GM18505 (cell line): Measurements from ENCODE around the gene NIPAL1.
A peak's percentile ranks its signal among the peaks of the same experiment; 100 is the strongest.

Experiments
- ATAC-seq: cut with Tn5 transposase; IDR thresholded peaks from one replicate; pipeline ENCODE4 v1.9.1; 2021; ENCODE audit not compliant: unreplicated experiment
- POLR2A ChIP-seq: IDR thresholded peaks from 4 replicates; pipeline ENCODE4 v1.6.1; 2011; ENCODE audit warnings: borderline replicate concordance; ENCODE audit not compliant: insufficient read depth, insufficient read length; ENCODE audit errors: extremely low read depth

NIPAL1 gene

DNA sequence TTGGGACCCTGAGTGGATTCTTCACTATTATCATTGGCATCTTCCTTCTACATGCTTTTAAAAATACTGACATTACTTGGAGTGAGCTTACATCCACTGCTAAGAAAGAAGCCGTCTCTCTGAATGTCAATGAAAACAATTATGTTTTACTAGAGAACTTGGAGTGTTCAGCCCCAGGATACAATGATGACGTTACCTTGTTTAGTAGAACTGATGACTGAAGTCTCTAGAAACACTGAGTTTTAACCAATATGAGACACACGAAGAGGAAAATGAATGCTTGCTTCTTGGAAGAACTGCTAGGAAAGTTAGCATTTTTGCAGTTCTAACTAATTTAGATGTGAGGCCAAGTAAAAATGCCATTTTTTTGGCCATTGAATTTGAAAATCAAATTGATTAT is 19.4 kb downstream of the NIPAL1 start:
- no peak for TF ChIP-seq POLR2A
- no peak for ATAC-seq

DNA sequence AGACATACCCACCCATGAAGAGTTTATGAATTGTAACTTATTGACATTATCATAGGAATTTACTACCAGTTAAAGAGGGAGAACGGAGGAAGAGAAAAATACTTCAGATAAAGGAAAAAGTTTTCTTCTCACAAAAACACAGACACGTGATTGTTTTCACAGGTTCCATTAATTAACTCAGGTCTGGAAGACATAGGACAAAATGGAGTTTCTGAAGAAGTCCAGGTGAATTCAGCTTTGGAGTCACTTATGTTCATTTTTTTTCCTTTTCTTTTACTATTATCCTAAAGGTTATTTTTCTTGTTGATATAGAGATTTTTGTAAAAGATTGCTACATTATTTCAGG is 20.5 kb downstream of the NIPAL1 start:
- ATAC-seq: no peak
- no peak for TF ChIP-seq POLR2A

DNA sequence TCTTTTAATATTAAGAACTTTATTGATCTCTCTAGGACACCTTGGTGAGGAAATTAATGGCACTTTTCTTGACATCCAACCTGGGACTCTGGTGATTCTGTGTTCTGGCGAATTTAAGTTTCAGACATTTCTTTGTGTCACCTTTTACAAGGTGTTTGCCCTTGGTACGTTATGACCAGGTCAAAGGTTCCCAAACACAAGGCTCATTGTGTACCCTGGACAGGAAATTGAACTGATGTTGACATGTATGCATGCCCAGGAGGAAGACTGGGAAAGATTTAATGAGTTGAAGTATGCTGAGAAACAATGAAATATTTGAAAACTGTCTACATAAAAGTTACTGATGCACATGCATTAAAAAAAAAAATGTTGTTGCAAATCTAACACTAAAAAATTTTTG is 22.1 kb downstream of the NIPAL1 start:
- no peak for TF ChIP-seq POLR2A
- no peak for ATAC-seq

DNA sequence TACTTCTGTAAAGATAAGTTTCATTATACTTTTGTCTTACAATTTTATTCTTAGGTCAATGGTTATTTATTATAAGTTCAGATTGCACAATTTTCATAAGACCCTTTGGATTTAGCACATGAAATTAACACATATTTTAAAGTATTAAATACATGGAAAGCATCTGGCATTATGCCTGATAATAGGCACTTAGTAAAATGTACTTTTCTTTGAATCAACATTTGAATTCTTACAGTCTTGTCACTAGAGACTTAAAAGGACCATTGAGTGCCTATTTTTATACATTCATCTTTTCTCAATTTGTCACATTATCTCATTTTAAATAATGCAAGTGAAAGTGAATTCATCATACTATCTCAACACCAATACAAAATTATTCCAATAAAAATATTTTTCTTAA is 23.0 kb downstream of the NIPAL1 start:
- no peak for TF ChIP-seq POLR2A
- no peak for ATAC-seq

DNA sequence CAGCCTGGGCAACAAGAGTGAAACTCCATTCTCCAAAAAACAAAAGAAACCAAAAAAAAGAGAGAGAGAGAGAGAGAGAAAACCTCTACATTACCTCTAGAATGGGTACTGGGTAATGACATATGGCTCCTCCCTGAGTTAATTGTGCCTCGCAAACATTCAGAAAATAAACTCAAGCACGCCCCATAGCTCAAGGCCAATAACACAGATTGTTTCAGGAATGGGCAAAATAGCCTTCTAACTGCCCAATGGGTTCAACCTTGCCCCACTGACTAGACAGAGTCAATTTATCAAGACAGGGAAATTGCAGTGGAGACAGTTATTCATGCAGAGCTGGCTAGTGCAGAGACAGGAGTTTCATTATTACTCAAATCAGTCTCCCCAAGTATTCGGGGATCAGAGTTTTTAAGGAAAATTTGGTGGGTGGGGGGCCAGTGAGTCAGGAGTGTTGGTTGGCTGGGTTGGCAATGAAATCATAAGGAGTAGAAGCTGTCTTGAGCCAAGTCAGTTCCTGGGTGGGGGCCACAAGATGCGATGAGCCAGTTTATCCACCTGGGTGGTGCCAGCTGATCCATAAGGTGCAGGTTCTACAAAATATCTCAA is 25.1 kb downstream of the NIPAL1 start:
- TF ChIP-seq POLR2A: no peak
- ATAC-seq: no peak

DNA sequence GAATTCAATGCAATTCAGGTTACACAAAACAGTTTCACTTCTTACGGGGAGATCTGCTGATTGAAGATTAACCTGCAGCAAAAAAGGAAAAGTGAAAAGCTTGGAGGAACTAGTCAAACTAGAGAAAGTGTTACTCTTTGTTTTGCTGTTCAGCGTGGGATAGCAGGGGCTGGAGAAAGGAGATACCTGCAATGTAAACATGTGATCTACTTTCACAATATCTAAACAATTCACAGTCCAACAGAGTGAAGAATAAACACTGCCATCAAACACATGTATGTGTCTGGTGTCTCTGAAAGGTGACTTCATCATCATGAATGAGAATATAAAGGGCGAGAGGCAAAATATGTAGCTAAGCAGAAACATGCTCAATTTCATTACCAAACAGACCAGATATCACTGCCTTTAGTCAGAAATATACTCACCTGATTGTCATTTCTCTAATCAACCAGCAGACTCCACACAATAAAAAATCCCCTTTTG is 26.4 kb downstream of the NIPAL1 start:
- no peak for TF ChIP-seq POLR2A
- no peak for ATAC-seq

DNA sequence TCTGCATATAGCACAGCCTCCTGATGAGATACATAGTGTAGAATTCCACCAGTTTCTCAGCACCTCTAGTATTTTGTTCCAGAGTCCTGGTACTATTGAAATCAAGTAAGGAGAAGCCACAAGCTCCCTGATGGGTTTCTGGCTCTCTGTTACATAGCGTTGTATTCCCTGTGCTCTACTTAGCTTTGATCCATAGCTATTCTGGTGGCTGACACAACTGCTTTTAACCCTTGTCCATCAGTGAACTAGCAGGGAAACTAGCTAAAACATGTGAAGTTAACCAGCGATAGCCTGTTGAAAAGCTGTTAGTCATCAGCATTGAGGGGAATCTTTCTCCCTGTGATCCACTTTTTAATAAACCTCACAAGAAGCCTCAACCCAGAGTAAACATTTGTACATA is 26.9 kb downstream of the NIPAL1 start:
- ATAC-seq: no peak
- TF ChIP-seq POLR2A: no peak

DNA sequence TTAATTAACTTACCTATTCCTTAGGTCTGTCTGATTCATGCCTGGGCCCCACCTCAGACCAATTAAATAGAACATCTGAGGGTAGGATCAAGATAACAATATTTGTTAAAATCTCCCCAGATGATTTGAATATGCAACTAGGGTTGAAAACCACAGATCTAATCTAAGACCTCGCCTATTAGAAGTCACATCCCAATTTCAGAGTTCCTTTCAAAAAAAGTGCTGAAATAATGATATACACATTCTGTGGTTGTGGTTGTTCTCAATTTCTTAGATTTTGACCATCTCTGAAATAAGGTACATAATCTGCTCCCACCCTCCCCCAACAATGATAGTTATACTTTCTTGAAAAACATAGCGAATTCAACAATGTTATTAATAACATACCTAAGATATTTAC is 27.7 kb downstream of the NIPAL1 start:
- ATAC-seq: no peak
- TF ChIP-seq POLR2A: no peak

DNA sequence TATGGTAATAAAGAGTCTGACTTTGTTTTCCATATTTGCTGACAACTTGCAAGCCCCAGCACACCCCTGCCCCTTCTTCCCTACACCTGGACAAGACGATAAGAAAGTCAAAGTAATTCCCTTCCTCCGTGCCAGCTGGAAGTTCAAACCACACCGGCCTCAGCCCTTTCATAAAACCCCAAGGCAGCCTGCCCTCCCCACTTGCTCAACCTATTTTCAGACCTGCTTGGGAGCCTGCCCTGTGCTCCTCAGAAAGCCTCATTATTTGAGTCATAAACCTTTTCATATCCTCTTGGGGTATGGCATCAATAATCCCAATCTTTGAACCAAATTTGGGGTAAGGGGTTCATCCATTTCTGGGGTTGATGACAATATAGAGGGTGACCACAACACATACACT is 29.5 kb downstream of the NIPAL1 start:
- no peak for ATAC-seq
- no peak for TF ChIP-seq POLR2A

DNA sequence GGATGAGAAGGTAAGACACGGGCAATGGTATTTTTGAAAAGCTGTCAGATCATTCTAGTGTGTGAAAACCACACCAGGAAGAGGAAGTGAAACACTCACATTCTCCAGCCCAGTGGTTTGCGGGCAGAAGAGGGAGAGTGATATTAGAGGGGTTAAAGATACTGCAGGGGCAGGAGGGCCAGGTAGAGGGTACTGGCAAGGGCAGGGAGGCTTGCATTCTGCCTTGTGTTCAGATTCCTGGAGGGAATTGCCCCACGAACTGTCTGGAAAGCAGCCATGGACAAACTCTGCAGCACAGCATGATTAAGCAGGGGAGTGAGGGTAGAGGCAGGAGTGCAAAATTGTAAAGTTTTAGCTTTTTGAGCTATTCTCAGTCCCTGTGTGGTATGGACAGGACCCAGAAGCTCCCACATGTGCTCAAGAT is 30.9 kb downstream of the NIPAL1 start:
- ATAC-seq: peak; percentile 89
- no peak for TF ChIP-seq POLR2A

DNA sequence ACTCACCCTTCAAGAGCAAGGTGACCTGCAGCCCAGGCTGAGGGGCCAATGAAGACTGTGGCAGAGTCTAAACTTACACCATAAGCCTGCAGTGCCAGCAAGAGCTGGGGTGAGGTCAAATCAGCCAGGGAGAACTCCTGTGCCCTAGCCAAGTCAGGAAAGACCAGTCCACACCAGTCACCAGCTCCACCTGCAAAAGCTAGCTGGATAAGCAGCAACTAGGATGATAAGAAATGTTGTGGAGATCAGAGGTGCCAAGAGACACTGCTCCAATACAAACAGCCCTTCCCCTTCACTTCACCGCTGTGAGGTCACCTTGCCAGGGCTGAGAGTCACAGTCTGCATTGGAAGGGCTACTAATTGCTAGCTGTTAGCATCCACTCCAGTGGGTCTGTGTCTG is 31.3 kb downstream of the NIPAL1 start:
- peak; percentile 14 for ATAC-seq
- no peak for TF ChIP-seq POLR2A

DNA sequence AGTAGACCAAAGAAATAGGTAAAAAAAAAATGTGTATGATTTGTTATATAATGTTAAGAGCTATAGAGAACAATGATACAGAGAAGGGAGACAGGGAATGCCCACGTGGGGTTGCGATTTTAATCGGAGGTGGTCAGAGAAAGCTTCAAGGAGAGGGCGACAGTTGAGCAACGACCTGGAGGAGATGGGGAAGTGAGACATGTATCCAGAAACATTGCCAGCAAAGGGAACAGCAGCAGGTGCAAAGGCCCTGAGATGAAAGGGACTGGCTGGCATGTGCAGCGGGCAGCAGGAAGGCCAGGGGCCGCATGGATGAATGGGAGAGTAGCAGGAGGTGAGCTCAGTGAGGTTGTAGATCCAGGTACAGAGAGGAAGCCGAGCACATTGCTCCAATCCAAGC is 32.9 kb downstream of the NIPAL1 start:
- ATAC-seq: no peak

DNA sequence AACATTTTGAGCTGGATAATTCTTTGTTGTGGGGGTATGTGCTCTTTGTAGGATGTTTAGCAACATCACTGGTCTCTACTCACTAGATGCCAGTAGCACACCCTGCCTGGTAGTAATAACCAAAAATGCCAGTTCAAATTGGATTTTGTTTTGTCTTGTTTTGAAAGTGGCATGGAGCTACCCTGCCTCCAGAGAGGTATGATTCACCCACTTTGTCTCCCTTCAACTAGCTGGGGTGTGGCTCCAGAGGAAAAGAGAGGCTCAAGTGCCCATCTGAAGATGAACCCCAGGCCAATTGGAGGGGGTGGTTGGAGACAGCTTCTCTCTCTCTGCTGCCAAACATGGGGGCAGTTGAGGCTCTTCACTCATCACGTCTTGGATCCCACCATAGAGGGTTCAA is 34.5 kb downstream of the NIPAL1 start:
- ATAC-seq: no peak
- TF ChIP-seq POLR2A: no peak

More for the DNA sequence above, 32.9 kb downstream of the NIPAL1 start:
- TF ChIP-seq POLR2A: no peak

DNA sequence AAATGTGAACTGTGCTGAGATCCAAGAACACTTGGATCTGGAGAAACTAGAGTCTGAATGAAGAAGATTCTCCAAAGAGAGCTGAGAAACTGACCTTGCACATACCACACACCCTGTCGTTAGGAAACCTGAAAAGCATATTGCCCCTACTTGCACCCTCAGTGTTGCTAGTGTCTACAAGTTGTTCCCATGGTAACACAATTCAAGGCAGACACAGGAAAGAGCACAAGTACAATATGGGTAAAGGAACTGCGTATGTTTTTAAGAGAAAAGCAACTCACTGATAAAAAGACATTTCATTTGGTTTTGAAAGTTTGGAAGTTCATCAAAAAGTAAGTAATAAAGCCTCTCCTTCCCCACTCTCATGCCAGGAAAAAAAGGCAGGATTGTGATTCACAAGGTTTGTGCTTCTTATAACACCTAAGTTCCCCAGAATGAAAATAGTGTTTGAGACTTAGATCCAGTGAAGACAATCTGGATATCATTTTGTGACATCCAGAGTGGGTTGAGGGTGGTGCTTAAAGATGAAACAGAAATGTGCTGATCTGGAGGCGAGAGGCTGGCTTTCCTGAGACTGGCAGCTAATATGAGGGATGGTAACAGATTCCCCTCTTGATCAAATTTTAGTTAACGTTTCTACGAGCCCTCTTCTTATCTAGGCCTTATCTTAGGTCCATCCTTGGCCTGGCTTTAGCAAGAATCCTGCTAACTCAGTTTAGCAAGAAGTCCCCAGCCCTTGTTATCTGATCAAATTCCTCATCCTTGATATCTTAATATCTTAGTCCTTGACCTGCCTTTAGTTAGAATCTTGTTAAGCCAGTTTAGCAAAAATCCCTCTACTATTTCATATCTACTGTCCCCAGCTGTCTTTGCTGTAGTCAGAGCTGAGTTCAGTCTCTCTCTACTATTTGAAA is 42.3 kb downstream of the NIPAL1 start:
- ATAC-seq: no peak
- no peak for TF ChIP-seq POLR2A

DNA sequence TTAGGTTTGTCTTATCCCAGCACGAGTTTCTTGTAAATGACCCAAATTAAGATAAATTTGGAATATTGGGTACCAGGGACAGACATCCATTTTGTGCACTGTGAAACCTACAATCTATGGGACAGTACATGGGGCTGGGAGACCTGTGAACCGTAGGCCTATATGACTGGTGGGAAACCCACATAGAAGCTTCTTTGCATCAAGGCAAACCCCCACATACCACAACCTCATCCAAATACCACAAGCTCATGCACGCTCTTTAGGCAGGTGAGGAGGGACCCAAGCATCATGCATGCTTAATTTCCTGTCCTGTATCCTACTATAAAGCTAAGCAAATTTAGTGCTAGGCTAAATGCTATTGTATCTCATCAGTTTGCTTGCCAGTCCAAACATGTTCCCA is 47.8 kb downstream of the NIPAL1 start:
- ATAC-seq: peak; percentile 36

DNA sequence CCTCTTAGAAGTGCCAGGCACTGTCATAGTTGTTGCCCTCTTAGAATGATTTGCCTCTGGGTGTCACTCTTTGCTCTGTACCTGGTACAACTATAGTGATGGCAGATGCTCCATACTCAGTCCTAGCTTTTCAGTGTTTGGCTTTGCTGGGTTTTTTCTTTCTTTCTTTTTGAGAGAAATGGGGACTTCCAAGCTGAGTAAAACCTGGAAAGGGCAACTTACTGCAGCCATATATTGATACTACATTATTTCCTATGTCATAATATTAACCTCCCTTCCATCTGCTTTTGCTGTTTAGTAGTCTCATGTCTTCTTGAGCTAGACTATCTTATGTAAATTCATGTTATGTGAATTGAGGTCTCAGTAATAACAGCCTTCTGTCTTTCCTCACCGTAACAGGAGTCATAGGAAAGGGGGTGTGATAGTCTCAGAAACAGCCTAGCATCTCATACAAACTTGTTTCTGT is 49.0 kb downstream of the NIPAL1 start:
- no peak for TF ChIP-seq POLR2A

More for the DNA sequence above, 47.8 kb downstream of the NIPAL1 start:
- TF ChIP-seq POLR2A: no peak

More for the DNA sequence above, 49.0 kb downstream of the NIPAL1 start:
- peak; percentile 64 for ATAC-seq
